GM20431 (cell line): ENCODE results near the gene HDAC11.

ENCODE experiments used
- in situ Hi-C: fragments of 300-500 bp; cut with MseI, MboI; formaldehyde crosslinking; loops from one replicate; pipeline ENCODE4 v1.15.0; 2020; ENCODE audit warnings: low sequenced_read_pairs; ENCODE audit not compliant: unreplicated experiment

HDAC11 gene

GRCh38 chr3:13550791-13551360 lies 70.8 kb downstream of the HDAC11 start:
- in situ Hi-C loops: no loop called here

- in situ Hi-C loops: no loop called here
Observed at GRCh38 chr3:13552857-13553652, 72.9 kb downstream of the HDAC11 start.

GRCh38 chr3:13553686-13554085 lies 73.6 kb downstream of the HDAC11 start:
- in situ Hi-C loops: no loop called here

- in situ Hi-C loops: no loop called here
Observed at GRCh38 chr3:13555753-13556152, 75.6 kb downstream of the HDAC11 start.
